B cell (primary cell): ENCODE data around the gene COL6A5. TPM values are rescaled to one million over a fixed set of nuclear protein-coding genes. Genes with fewer than 3 reads are reported as not detected.

Experiments
- ATAC-seq: fragments of 200-7000 bp; cut with Tn5 transposase; one replicate; pipeline ENCODE4 v1.10.0; 2021; ENCODE audit warnings: low read depth, mild to moderate bottlenecking, moderate number of reproducible peaks, moderate library complexity
- CTCF ChIA-PET: fragments of 350-600 bp; sonication (Branson Sonifier 250); formaldehyde crosslinking; loops from one replicate; lab custom pipeline; 2021; ENCODE audit warnings: antibody characterized with exemption, inconsistent platforms; lab: Charles Lee
- POLR2A ChIA-PET: fragments of 350-600 bp; sonication (Branson Sonifier 250); formaldehyde crosslinking; loops from one replicate; lab custom pipeline; 2021; ENCODE audit warnings: antibody characterized with exemption; lab: Charles Lee
- DNase-seq: peaks from one replicate; pipeline ENCODE4 v3.0.0; 2013
- H2AFZ ChIP-seq: 2 replicates; pipeline ENCODE4 v1.6.1; 2012; ENCODE audit warnings: mild to moderate bottlenecking, low read depth, low read length; ENCODE audit not compliant: insufficient read depth, poor library complexity, severe bottlenecking
- H3K27ac ChIP-seq, 2 donors: 1 replicate in 1 of 2; 2 replicates in 1 of 2; pipeline ENCODE4 v1.5.1; 2012 to 2013; ENCODE audit warnings: low read length in 2 of 2, mild to moderate bottlenecking in 2 of 2, moderate library complexity in 1 of 2
- H3K27me3 ChIP-seq, 4 experiments: fragments of 200-600 bp in 1 of 4; sonication (generic) in 1 of 4; replicated peaks in 1 of 4; 1 replicate in 2 of 4; 2 replicates in 2 of 4; pipeline versions ENCODE4 v1.6.1 to v1.7.0; 2013 to 2016; ENCODE audit warnings: low read length in 3 of 4, mild to moderate bottlenecking in 2 of 4, mixed read lengths in 1 of 4, moderate library complexity in 1 of 4; ENCODE audit not compliant: insufficient read depth in 4 of 4, control insufficient read depth in 3 of 4; ENCODE audit errors: control extremely low read depth in 1 of 4
- H3K36me3 ChIP-seq, 2 experiments: replicated peaks in 1 of 2; 1 replicate in 1 of 2; 2 replicates in 1 of 2; pipeline versions ENCODE4 v1.6.1 to v1.7.1; 2013; ENCODE audit warnings: low read length in 1 of 2; ENCODE audit not compliant: insufficient read depth in 2 of 2, control insufficient read depth in 1 of 2; ENCODE audit errors: control extremely low read depth in 1 of 2, extremely low read depth in 1 of 2
- H3K4me1 ChIP-seq, 2 donors: fragments of 200-600 bp in 1 of 2; sonication (generic) in 1 of 2; 1 replicate in 1 of 2; 2 replicates in 1 of 2; pipeline versions ENCODE4 v1.5.1 to v1.6.1; 2013 to 2017; ENCODE audit warnings: low read length in 2 of 2; ENCODE audit not compliant: control insufficient read depth in 2 of 2, insufficient read depth in 2 of 2
- H3K4me2 ChIP-seq: replicated peaks from 2 replicates; pipeline ENCODE3; 2012; ENCODE audit warnings: mild to moderate bottlenecking, low read depth, low read length; ENCODE audit not compliant: poor library complexity, severe bottlenecking
- H3K4me3 ChIP-seq, 5 experiments: fragments of 200-600 bp in 1 of 5; sonication (generic) in 1 of 5; 1 replicate in 3 of 5; 2 replicates in 2 of 5; pipeline versions ENCODE4 v1.5.1 to v1.7.0; 2011 to 2016; ENCODE audit warnings: low read length in 4 of 5, mild to moderate bottlenecking in 4 of 5, low read depth in 2 of 5, control low read depth in 1 of 5, moderate library complexity in 1 of 5; ENCODE audit not compliant: insufficient read depth in 1 of 5; ENCODE audit errors: control extremely low read depth in 1 of 5, extremely low read depth in 1 of 5
- H3K79me2 ChIP-seq: fragments of 200-600 bp; sonication (generic); one replicate; pipeline ENCODE4 v1.6.0; 2016; ENCODE audit warnings: low read length; ENCODE audit not compliant: control insufficient read depth, insufficient read depth
- H3K9ac ChIP-seq: fragments of 200-600 bp; sonication (generic); 2 replicates; pipeline ENCODE4 v1.6.1; 2017; ENCODE audit warnings: mild to moderate bottlenecking, low read length, moderate library complexity
- H3K9me3 ChIP-seq, 3 donors: one replicate each; pipeline versions ENCODE4 v1.6.1 to v1.7.1; 2013; ENCODE audit warnings: low read length in 2 of 3; ENCODE audit not compliant: control insufficient read depth in 2 of 3, insufficient read depth in 1 of 3; ENCODE audit errors: control extremely low read depth in 1 of 3
- H4K20me1 ChIP-seq: 2 replicates; pipeline ENCODE4 v1.6.0; 2012; ENCODE audit warnings: mild to moderate bottlenecking, low read length; ENCODE audit not compliant: insufficient read depth, control insufficient read depth, poor library complexity, severe bottlenecking
- H3K27ac Mint-ChIP-seq: one replicate; pipeline ENCODE4 v1.8.0; 2021; ENCODE audit warnings: mixed read lengths
- H3K27me3 Mint-ChIP-seq: one replicate; pipeline ENCODE4 v1.8.0; 2021; ENCODE audit warnings: mixed read lengths
- H3K4me1 Mint-ChIP-seq: one replicate; pipeline ENCODE4 v1.8.0; 2021; ENCODE audit warnings: mixed read lengths
- H3K4me3 Mint-ChIP-seq: one replicate; pipeline ENCODE4 v1.8.0; 2021; ENCODE audit warnings: mixed read lengths
- H3K9me3 Mint-ChIP-seq: one replicate; pipeline ENCODE4 v1.8.0; 2022; ENCODE audit warnings: mixed read lengths; ENCODE audit not compliant: insufficient read depth
- CTCF ChIP-seq: fragments of 200-600 bp; IDR thresholded peaks from one replicate; pipeline ENCODE4 v1.8.0; 2022; ENCODE audit warnings: antibody characterized with exemption, mild to moderate bottlenecking
- EZH2 ChIP-seq: IDR thresholded peaks from 2 replicates; pipeline ENCODE4 v1.6.1; 2012; ENCODE audit warnings: borderline replicate concordance, low read depth, mild to moderate bottlenecking, moderate library complexity, low read length; ENCODE audit not compliant: insufficient read depth, poor library complexity, severe bottlenecking
- WGBS: methylation state at CpG from one replicate; pipeline ENCODE4 v1.1.5; 2013; ENCODE audit warnings: missing lambda C conversion rate; ENCODE audit not compliant: insufficient coverage; 5-methylcytosine and 5-hydroxymethylcytosine counted together
- intact Hi-C: fragments of 100-400 bp; cut with micrococcal nuclease; formaldehyde crosslinking; loops from one replicate; pipeline ENCODE4 v1.10.0; 2022
- polyA plus RNA-seq: library from polyadenylated mRNA; depleted of rRNA; stranded (reverse); fragments of >200 nt; gene quantifications from 2 replicates; pipeline ENCODE4 v1.2.3, GENCODE V29; 2012
- total RNA-seq, 2 donors: library from RNA; stranded (reverse); fragments of 120-200 nt in 1 of 2; gene quantifications; 1 replicate in 1 of 2; 2 replicates in 1 of 2; pipeline versions ENCODE4 v1.2.3 to v1.2.4, GENCODE V29; 2013 to 2022

Gene COL6A5
- total and polyA plus RNA-seq, 2 donors (not counting 1 experiment from before 2014, with no cell fraction given): not detected

DNA sequence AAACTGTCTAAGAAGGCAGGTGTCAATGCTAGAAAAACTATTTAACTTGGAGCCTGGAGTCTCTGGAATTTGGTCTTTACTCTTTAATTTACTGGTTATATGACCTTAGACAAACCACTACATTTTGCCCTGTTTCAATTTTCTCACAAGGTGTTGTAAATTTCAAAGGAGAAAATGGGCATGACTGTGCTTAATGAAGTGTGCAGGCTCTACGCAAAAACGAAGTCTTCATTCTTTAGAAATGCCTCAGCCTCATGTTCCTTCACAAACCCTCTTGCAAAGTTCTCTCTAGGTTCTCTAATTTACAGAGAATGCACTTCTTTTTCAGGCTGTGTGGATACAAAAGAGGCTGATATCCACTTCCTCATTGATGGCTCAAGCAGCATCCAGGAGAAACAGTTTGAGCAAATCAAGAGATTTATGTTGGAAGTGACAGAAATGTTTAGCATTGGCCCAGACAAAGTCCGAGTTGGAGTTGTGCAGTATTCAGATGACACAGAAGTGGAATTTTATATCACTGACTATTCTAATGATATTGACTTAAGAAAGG lies 39.1 kb downstream of the COL6A5 start:
- H3K4me2 ChIP-seq: no peak overlapping the region
- no peaks in the 10 kb centered on the region for H3K9me3 Mint-ChIP-seq
- H4K20me1 ChIP-seq: no peaks in the 10 kb centered on the region
- H3K36me3 ChIP-seq: no peaks in the 10 kb centered on the region
- no peak overlapping the region for H2AFZ ChIP-seq
- no peak overlapping the region for H3K4me3 ChIP-seq
- H3K27ac Mint-ChIP-seq: no peak overlapping the region
- DNase-seq (no peak), ATAC-seq (no peak)
- no peaks in the 10 kb centered on the region for H3K4me1 ChIP-seq
- intact Hi-C loops: no loop called here
- no peaks in the 10 kb centered on the region for H3K27me3 ChIP-seq
- WGBS: no CpG with 5 or more reads among the region's 3 CpGs
- H3K79me2 ChIP-seq: no peaks in the 10 kb centered on the region
- ChIA-PET POLR2A (no interaction called here), CTCF (no interaction called here)
- H3K27ac ChIP-seq: no peak overlapping the region
- TF ChIP-seq CTCF: no peak
- no peak for TF ChIP-seq EZH2
- H3K9ac ChIP-seq: no peak overlapping the region
- H3K4me1 Mint-ChIP-seq: no peaks in the 10 kb centered on the region
- H3K9me3 ChIP-seq: no peaks in the 10 kb centered on the region
- H3K27me3 Mint-ChIP-seq: peaks cover 7% of the 10 kb centered on the region
- H3K4me3 Mint-ChIP-seq: no peak overlapping the region

- H4K20me1 ChIP-seq: no peaks in the 10 kb centered on the region
- intact Hi-C loops: no loop called here
- ChIA-PET POLR2A (no interaction called here), CTCF (no interaction called here)
- H3K27me3 Mint-ChIP-seq: peaks cover 3% of the 10 kb centered on the region
- H3K27me3 ChIP-seq: no peaks in the 10 kb centered on the region
- no peak overlapping the region for H3K27ac Mint-ChIP-seq
- H3K9me3 Mint-ChIP-seq: no peaks in the 10 kb centered on the region
- DNase-seq: no peak
- no peaks in the 10 kb centered on the region for H3K4me1 ChIP-seq
- no peak overlapping the region for H3K4me3 ChIP-seq
- no peaks in the 10 kb centered on the region for H3K9me3 ChIP-seq
- H3K4me2 ChIP-seq: no peak overlapping the region
- H3K79me2 ChIP-seq: no peaks in the 10 kb centered on the region
- TF ChIP-seq CTCF (no peak), EZH2 (no peak)
- ATAC-seq: no peak
- no peak overlapping the region for H3K27ac ChIP-seq
- 52% methylated on average over 2 of the region's 2 CpGs for WGBS
- H3K4me3 Mint-ChIP-seq: no peak overlapping the region
- H3K36me3 ChIP-seq: no peaks in the 10 kb centered on the region
- H2AFZ ChIP-seq: no peak overlapping the region
- H3K4me1 Mint-ChIP-seq: no peaks in the 10 kb centered on the region
- no peak overlapping the region for H3K9ac ChIP-seq
Measured at GRCh38 chr3:130386604-130387263, 41.3 kb downstream of the COL6A5 start.
